ENCODE results near the gene RHOH.

Gene RHOH

DNA sequence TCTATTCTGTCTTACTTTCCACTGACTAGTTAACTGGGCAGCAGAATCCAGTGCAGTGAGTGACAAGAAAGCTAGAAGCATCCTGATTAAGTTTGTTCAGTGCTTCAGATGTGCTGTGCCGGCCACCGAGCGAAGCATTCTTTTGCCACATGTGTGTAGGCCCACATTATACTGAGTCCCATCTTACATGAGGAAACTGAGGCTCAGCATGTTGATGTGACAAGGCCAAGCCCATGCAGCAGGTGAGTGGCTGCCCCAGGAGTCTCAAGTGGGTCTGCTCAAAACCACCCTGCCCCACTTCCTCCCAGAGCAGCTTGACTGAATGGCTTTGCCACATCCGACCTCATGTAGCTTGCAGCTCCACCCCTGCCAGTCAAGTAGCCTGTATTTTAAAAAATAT, 50.5 kb downstream of the RHOH start:
- no peak overlapping the region for H3K4me3 ChIP-seq (ENCODE audit: low read depth, low read length)

GRCh38 chr4:40251366-40251765, 54.5 kb downstream of the RHOH start:
- no peak for DNase-seq (ENCODE audit: low read depth)
- H3K4me3 ChIP-seq (ENCODE audit: low read depth, low read length), result no peak overlapping the region
- TF ChIP-seq, protein P1, sequence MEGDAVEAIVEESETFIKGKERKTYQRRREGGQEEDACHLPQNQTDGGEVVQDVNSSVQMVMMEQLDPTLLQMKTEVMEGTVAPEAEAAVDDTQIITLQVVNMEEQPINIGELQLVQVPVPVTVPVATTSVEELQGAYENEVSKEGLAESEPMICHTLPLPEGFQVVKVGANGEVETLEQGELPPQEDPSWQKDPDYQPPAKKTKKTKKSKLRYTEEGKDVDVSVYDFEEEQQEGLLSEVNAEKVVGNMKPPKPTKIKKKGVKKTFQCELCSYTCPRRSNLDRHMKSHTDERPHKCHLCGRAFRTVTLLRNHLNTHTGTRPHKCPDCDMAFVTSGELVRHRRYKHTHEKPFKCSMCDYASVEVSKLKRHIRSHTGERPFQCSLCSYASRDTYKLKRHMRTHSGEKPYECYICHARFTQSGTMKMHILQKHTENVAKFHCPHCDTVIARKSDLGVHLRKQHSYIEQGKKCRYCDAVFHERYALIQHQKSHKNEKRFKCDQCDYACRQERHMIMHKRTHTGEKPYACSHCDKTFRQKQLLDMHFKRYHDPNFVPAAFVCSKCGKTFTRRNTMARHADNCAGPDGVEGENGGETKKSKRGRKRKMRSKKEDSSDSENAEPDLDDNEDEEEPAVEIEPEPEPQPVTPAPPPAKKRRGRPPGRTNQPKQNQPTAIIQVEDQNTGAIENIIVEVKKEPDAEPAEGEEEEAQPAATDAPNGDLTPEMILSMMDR (IDR thresholded peaks at IDR 0.05; ENCODE audit: control insufficient read depth, extremely low read depth, insufficient read depth), result no peak

More for the DNA sequence above, 50.5 kb downstream of the RHOH start:
- DNase-seq (ENCODE audit: low read depth), result no peak
- TF ChIP-seq, protein P1 (IDR thresholded peaks at IDR 0.05; ENCODE audit: control insufficient read depth, extremely low read depth, insufficient read depth), result no peak

DNA sequence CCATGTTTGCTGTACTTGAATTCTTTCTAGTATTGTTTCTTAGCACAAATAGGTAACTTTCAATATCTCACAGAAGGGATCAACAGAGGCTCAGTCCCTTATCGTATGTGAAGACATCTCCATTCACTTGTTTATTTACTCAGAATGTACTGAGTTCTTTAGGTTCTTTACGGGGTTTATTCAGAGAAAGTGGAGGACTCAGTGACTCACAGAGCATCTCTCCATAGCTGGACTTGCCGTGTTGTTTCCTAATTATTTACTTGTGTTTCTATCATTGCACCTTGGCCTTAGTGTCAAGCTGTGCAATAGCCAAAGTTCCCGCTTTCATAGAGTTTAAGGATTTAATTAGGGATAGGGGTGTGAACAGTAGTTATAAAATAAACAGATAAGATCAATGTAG, 57.1 kb downstream of the RHOH start:
- DNase-seq (ENCODE audit: low read depth), result no peak
- TF ChIP-seq, protein P1 (IDR thresholded peaks at IDR 0.05; ENCODE audit: control insufficient read depth, extremely low read depth, insufficient read depth), result no peak
- no peak overlapping the region for H3K4me3 ChIP-seq (ENCODE audit: low read depth, low read length)

GRCh38 chr4:40254608-40255392, 58.0 kb downstream of the RHOH start:
- no peak for DNase-seq (ENCODE audit: low read depth)
- no peak overlapping the region for H3K4me3 ChIP-seq (ENCODE audit: low read depth, low read length)
- TF ChIP-seq, protein P1 (IDR thresholded peaks at IDR 0.05; ENCODE audit: control insufficient read depth, extremely low read depth, insufficient read depth), result no peak

- H3K4me3 ChIP-seq (ENCODE audit: low read depth, low read length), result no peak overlapping the region
- TF ChIP-seq, protein P1 (IDR thresholded peaks at IDR 0.05; ENCODE audit: control insufficient read depth, extremely low read depth, insufficient read depth), result no peak
- no peak for DNase-seq (ENCODE audit: low read depth)
These were observed 58.8 kb downstream of the RHOH start for GRCh38 chr4:40255393-40256281.

DNA sequence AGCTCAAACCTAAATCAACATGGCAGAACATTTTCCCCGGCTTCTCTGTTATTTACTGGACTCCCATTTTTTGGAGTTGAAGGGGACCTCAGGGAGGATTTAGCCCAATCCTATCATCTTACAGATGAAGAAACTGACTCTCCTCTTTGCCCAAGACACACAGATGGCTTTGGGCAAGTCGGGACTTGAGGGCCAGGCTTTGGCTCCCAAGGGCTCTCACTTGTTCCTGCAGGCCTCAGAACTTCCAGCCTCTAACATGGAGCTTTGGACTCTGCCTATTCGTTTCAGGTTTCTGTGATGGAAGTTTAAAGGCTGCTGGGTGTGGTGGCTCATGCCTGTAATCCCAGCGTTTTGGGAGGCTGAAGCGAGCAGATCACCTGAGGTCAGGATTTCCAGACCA, 59.5 kb downstream of the RHOH start:
- DNase-seq (ENCODE audit: low read depth), result no peak
- no peak overlapping the region for H3K4me3 ChIP-seq (ENCODE audit: low read depth, low read length)
- TF ChIP-seq, protein P1 (IDR thresholded peaks at IDR 0.05; ENCODE audit: control insufficient read depth, extremely low read depth, insufficient read depth), result no peak
